CD4-positive, alpha-beta memory T cell (primary cell): Measurements from ENCODE around the gene DIP2C. TPM values are rescaled to one million over a fixed set of nuclear protein-coding genes. Genes with fewer than 3 reads are reported as not detected.
A peak's percentile ranks its signal among the peaks of the same experiment; 100 is the strongest.

ENCODE experiments used
- CTCF ChIA-PET: fragments of 350-600 bp; sonication (Branson Sonifier 250); formaldehyde crosslinking; loops from one replicate; lab custom pipeline; 2021; ENCODE audit warnings: inconsistent platforms; ENCODE audit not compliant: partially characterized antibody; lab: Charles Lee
- POLR2A ChIA-PET: fragments of 350-600 bp; sonication (Branson Sonifier 250); formaldehyde crosslinking; loops from one replicate; lab custom pipeline; 2021; ENCODE audit not compliant: partially characterized antibody; lab: Charles Lee
- DNase-seq, 5 donors: peaks; one replicate each; pipeline versions ENCODE4 v3.0.0 to v3.0.0-alpha.2; 2020 to 2022; ENCODE audit warnings: mixed read lengths in 1 of 5
- H3K27ac ChIP-seq: one replicate; pipeline ENCODE4 v1.7.0; 2013; ENCODE audit warnings: low read depth, low read length
- H3K27me3 ChIP-seq: 2 replicates; pipeline ENCODE4 v1.7.0; 2013; ENCODE audit warnings: mild to moderate bottlenecking, low read length, moderate library complexity; ENCODE audit not compliant: insufficient read depth
- H3K36me3 ChIP-seq: 2 replicates; pipeline ENCODE4 v1.7.0; 2013; ENCODE audit warnings: mild to moderate bottlenecking, low read length, moderate library complexity; ENCODE audit not compliant: insufficient read depth
- H3K4me1 ChIP-seq: 2 replicates; pipeline ENCODE4 v1.7.0; 2013; ENCODE audit warnings: mild to moderate bottlenecking, low read length, moderate library complexity; ENCODE audit not compliant: insufficient read depth
- H3K4me3 ChIP-seq, 2 donors: one replicate each; pipeline ENCODE4 v1.7.0; 2013; ENCODE audit warnings: low read length in 2 of 2, mild to moderate bottlenecking in 1 of 2
- H3K9me3 ChIP-seq, 2 donors: one replicate each; pipeline ENCODE4 v1.7.0; 2013; ENCODE audit warnings: low read length in 2 of 2, control low read depth in 1 of 2; ENCODE audit not compliant: control insufficient read depth in 1 of 2
- H3K27ac Mint-ChIP-seq, 7 donors: one replicate each; pipeline ENCODE4 v1.8.0; 2020 to 2021; ENCODE audit warnings: mixed read lengths in 7 of 7, mild to moderate bottlenecking in 6 of 7, inconsistent platforms in 3 of 7, moderate library complexity in 3 of 7
- H3K27me3 Mint-ChIP-seq, 2 donors: one replicate each; pipeline ENCODE4 v1.8.0; 2020 to 2021; ENCODE audit warnings: mixed read lengths in 2 of 2
- H3K36me3 Mint-ChIP-seq, 2 donors: one replicate each; pipeline ENCODE4 v1.8.0; 2020 to 2021; ENCODE audit warnings: mixed read lengths in 2 of 2, inconsistent platforms in 1 of 2, mild to moderate bottlenecking in 1 of 2
- H3K4me1 Mint-ChIP-seq, 4 donors: one replicate each; pipeline ENCODE4 v1.8.0; 2020 to 2021; ENCODE audit warnings: mixed read lengths in 4 of 4, mild to moderate bottlenecking in 1 of 4
- H3K4me3 Mint-ChIP-seq, 8 donors: one replicate each; pipeline ENCODE4 v1.8.0; 2020 to 2021; ENCODE audit warnings: mixed read lengths in 8 of 8, mild to moderate bottlenecking in 7 of 8, moderate library complexity in 6 of 8, inconsistent platforms in 3 of 8
- H3K9me3 Mint-ChIP-seq, 8 donors: one replicate each; pipeline ENCODE4 v1.8.0; 2020 to 2021; ENCODE audit warnings: mixed read lengths in 8 of 8, mild to moderate bottlenecking in 5 of 8, inconsistent platforms in 3 of 8, moderate library complexity in 1 of 8
- intact Hi-C: fragments of 100-400 bp; cut with micrococcal nuclease; formaldehyde crosslinking; loops from one replicate; pipeline ENCODE4 v1.15.1; 2023
- polyA plus RNA-seq, 2 donors: library from polyadenylated mRNA; unstranded; fragments of 300-500 nt; fragmentation: Illumina TruSeq; gene quantifications; one replicate each; pipeline ENCODE4 v1.2.3, GENCODE V29; 2021
- total RNA-seq, 2 experiments: library from RNA; stranded (reverse); gene quantifications; one replicate each; pipeline ENCODE4 v1.2.3, GENCODE V29; 2021

Gene DIP2C
- total and polyA plus RNA-seq, 4 experiments from 2014 or later: 1.1 to 6.0 (median 3.9) TPM

DNA sequence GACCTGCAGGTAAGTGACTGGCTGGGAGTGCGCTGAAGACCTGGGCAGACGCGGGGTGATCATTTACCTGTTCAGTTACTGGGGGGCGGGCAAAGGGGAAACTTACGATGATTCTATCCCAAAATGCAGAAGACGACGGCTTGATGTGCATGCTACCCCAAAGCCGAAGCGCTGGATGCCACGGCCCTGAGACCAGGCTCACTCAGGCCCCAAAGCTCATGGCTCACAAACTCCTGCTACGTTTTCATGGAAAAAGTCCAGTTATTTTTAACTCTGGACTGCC lies 200.6 kb downstream of the DIP2C start:
- CTCF ChIA-PET: no interaction called here
- Mint-ChIP-seq H3K4me3 (no peak overlapping the region), H3K4me1 (peaks cover 6 to 17% (median 12%) of the 10 kb centered on the region in 4 donors), H3K9me3 (no peaks in the 10 kb centered on the region), H3K36me3 (peaks cover 0 to 6% of the 10 kb centered on the region in 2 donors), H3K27ac (no peak overlapping the region), H3K27me3 (peaks cover 4 to 7% of the 10 kb centered on the region in 2 donors)
- Histone ChIP-seq H3K9me3 (no peaks in the 10 kb centered on the region), H3K27ac (no peak overlapping the region), H3K4me1 (no peaks in the 10 kb centered on the region), H3K4me3 (no peak overlapping the region), H3K36me3 (no peaks in the 10 kb centered on the region), H3K27me3 (peaks cover 3% of the 10 kb centered on the region)
- intact Hi-C loops: no loop called here
- POLR2A ChIA-PET: no interaction called here
- no peak for DNase-seq

DNA sequence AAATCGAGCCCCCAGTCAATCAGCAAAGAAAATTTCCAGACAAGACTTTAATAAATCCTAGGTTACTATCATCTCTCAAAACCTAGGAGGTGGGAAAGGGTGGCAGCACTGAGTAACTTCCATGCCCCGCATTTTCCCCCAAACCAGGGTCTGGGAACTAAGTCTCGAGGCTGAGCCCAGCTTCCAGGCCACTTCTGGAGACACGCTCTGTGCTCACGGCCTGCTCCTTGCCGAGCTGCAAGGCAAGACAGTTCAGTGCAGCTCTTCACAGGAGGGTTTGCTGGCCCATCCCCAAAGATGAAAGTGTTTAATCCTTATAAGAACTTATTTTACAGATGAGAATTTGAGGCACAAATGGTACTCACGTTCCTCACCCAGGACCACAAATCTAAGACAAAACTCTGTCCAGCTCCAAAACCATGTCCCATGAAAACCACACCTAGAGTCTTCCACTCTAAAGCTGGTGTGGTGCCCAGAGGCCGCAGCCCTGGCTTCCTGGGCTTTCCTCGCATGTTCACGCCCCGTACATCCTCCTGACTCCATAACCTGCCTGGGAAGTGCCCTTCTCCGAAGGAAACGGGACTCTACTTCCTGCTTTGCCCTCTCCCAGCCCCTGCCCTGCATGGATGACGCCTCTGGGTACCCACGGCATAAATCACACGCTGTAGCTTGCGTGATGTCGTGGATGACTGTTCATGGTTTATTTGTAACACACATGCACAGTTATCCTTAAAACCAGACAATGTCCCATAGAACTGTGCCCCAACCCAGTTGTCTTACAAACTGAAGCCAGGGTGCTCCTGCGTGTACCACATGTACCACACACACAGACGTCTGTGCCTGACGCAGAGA lies 201.2 kb downstream of the DIP2C start:
- ChIA-PET CTCF (no interaction called here), POLR2A (no interaction called here)
- H3K27ac Mint-ChIP-seq: no peak overlapping the region
- H3K4me3 Mint-ChIP-seq: no peak overlapping the region
- H3K4me1 ChIP-seq: no peaks in the 10 kb centered on the region
- H3K36me3 Mint-ChIP-seq: peaks cover 0 to 6% of the 10 kb centered on the region in 2 donors
- peaks cover 6 to 19% (median 14%) of the 10 kb centered on the region in 4 donors for H3K4me1 Mint-ChIP-seq
- no peak for DNase-seq
- no peaks in the 10 kb centered on the region for H3K36me3 ChIP-seq
- no peaks in the 10 kb centered on the region for H3K9me3 ChIP-seq
- peaks cover 4 to 7% of the 10 kb centered on the region in 2 donors for H3K27me3 Mint-ChIP-seq
- intact Hi-C loops: no loop called here
- H3K9me3 Mint-ChIP-seq: no peaks in the 10 kb centered on the region
- H3K27me3 ChIP-seq: peaks cover 3% of the 10 kb centered on the region
- H3K27ac ChIP-seq: no peak overlapping the region
- no peak overlapping the region for H3K4me3 ChIP-seq

DNA sequence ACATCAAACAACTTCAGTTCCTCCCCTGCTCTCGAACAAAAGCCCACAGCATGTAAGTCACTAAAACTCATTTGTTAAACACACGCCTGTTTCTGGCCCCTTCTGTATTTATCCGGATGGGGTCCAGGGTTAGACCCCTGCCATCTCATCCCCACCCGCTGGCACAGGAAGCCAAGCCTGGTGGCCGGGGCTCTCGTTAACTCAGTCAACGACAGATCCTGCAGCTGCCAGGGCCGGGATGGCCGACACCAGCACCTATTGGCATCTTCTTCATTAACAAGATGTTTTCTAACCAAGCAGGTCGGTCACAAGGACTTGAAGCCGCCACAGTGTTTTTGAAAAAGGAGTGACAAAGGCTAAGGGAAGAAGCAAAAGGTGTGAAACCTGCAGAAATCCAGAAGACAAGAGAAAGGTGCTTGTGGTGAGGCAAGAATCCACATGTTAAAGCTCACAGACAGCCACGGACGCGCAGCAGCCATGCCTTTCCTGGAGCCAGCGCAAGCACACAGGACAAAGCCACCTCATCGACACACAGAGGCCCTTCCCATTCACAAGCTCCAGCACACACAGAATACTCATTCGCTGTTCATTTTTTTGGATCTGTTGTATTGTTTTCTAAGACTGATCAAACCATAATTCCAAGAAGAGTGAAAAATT lies 202.7 kb downstream of the DIP2C start:
- Mint-ChIP-seq H3K9me3 (no peaks in the 10 kb centered on the region), H3K27me3 (peaks cover 2 to 4% of the 10 kb centered on the region in 2 donors), H3K4me1 (peaks cover 6 to 25% (median 19%) of the 10 kb centered on the region in 4 donors), H3K4me3 (peak overlapping the region in 4 of 8 donors; percentile 21 to 94 (median 46)), H3K27ac (peak overlapping the region in 5 of 7 donors; percentile 41 to 71 (median 48)), H3K36me3 (peaks cover 0 to 6% of the 10 kb centered on the region in 2 donors)
- H3K9me3 ChIP-seq: no peaks in the 10 kb centered on the region
- H3K4me3 ChIP-seq: no peak overlapping the region
- no peak for DNase-seq
- no peaks in the 10 kb centered on the region for H3K4me1 ChIP-seq
- POLR2A ChIA-PET: interaction anchor here (2.8 kb wide), 1 partner anchor 36 kb away, joined by 10 read pairs; no protein-coding TSS in a partner anchor
- H3K27me3 ChIP-seq: no peaks in the 10 kb centered on the region
- CTCF ChIA-PET: no interaction called here
- intact Hi-C loops: no loop called here
- no peak overlapping the region for H3K27ac ChIP-seq
- H3K36me3 ChIP-seq: no peaks in the 10 kb centered on the region

DNA sequence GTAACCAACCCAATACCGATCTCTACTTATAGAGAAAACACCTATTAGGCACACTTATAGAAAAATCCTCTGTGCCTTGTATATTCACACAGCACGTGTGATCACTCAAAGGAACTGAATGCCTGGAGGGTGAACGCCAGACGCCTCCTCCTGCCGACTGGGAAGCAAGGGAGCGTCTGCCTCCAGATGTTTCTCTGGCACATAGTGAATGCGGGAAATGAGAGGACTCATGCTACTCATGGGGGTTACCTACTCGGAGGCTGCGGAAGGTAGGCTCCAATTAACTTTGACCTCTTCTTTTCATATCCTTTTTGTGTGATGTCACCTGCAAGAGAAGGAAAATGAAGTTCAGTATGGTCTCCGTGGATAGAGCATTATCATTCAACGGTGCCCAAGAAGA lies 203.3 kb downstream of the DIP2C start:
- H3K9me3 ChIP-seq: no peaks in the 10 kb centered on the region
- POLR2A ChIA-PET: interaction anchor here (2.8 kb wide), 1 partner anchor 35 kb away, joined by 10 read pairs; no protein-coding TSS in a partner anchor
- H3K4me3 Mint-ChIP-seq: peak overlapping the region in 4 of 8 donors; percentile 50 to 94 (median 78)
- H3K4me1 Mint-ChIP-seq: peaks cover 6 to 30% (median 19%) of the 10 kb centered on the region in 4 donors
- H3K36me3 ChIP-seq: no peaks in the 10 kb centered on the region
- peaks cover 0 to 6% of the 10 kb centered on the region in 2 donors for H3K36me3 Mint-ChIP-seq
- H3K27ac Mint-ChIP-seq: peak overlapping the region in 4 of 7 donors; percentile 64 to 97 (median 88)
- CTCF ChIA-PET: interaction anchor here (1.1 kb wide), 1 partner anchor 27 kb away, joined by 4 read pairs; no protein-coding TSS in a partner anchor
- no peak overlapping the region for H3K27ac ChIP-seq
- no peak for DNase-seq
- H3K27me3 Mint-ChIP-seq: peaks cover 2 to 4% of the 10 kb centered on the region in 2 donors
- H3K27me3 ChIP-seq: no peaks in the 10 kb centered on the region
- H3K4me1 ChIP-seq: no peaks in the 10 kb centered on the region
- intact Hi-C loops: no loop called here
- H3K4me3 ChIP-seq: no peak overlapping the region
- no peaks in the 10 kb centered on the region for H3K9me3 Mint-ChIP-seq

DNA sequence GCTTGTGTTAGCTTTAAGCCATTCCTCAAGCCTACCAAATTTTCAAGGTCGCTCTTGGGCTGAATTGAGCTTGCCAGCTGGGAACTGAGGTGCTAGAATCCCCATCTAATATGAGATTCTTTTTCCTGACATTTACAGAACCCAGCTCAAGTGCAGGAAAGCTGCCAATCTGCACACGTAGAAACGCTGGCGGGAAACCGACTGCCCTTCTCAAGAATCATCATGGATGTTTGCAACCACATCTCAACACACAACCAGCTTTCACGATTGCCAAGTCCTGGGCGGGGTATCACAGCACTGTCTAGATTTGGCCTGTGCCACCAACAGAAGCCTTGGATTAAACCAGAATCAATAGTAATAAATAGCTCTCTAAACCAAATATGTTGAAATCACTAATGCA lies 203.7 kb downstream of the DIP2C start:
- no peak for DNase-seq
- Mint-ChIP-seq H3K9me3 (no peaks in the 10 kb centered on the region), H3K4me3 (peak overlapping the region; percentile 51 to 94 (median 87)), H3K27me3 (peaks cover 2 to 4% of the 10 kb centered on the region in 2 donors), H3K36me3 (peaks cover 0 to 6% of the 10 kb centered on the region in 2 donors), H3K4me1 (peaks cover 6 to 30% (median 19%) of the 10 kb centered on the region in 4 donors), H3K27ac (peak overlapping the region; percentile 51 to 98 (median 83))
- H3K27me3 ChIP-seq: no peaks in the 10 kb centered on the region
- no peaks in the 10 kb centered on the region for H3K9me3 ChIP-seq
- intact Hi-C loops: no loop called here
- no peaks in the 10 kb centered on the region for H3K4me1 ChIP-seq
- ChIA-PET POLR2A (interaction anchor here (2.8 kb wide), 1 partner anchor 35 kb away, joined by 10 read pairs; no protein-coding TSS in a partner anchor), CTCF (interaction anchor here (1.1 kb wide), 1 partner anchor 27 kb away, joined by 4 read pairs; no protein-coding TSS in a partner anchor)
- no peaks in the 10 kb centered on the region for H3K36me3 ChIP-seq
- peak overlapping the region; percentile 72 for H3K27ac ChIP-seq
- peak overlapping the region in 1 of 2 donors; percentile 40 for H3K4me3 ChIP-seq

DNA sequence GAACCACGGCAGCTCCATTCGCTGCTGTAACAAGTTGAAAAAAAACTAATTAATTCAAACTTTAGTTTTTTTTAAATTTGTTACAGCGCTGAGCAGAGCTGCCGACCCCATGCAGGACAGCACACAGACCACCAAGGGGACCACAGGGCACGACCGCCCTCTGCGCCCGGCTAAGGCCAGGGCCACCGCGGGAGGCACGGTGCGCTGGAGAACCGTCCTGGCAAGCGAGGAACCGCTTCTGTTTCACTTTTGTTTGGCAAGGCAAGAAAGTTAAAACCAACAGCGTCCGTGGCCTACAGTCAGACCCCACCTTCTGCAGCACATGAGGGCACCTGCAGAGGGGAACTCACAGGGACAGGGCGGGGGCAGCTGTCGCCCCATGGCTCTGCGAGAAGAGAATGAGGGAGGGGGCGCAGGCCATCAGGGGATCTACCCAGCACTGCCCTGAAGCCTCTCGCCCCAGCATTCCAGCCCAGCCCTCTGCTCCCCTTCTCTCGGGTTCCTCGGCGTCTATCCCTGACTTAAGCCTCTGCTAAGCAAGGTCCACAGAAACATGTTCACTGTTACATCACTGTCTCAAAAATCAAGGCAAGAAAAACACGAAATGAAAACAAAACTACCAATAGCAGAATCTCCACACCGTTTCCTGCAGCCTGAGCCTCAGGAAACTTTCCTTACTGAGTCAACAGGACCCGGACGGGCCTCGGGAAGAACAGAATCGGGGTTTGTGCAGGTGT lies 204.4 kb downstream of the DIP2C start:
- H3K4me1 Mint-ChIP-seq: peaks cover 6 to 30% (median 19%) of the 10 kb centered on the region in 4 donors
- Histone ChIP-seq H3K36me3 (no peaks in the 10 kb centered on the region), H3K4me3 (peak overlapping the region in 1 of 2 donors; percentile 40), H3K27me3 (no peaks in the 10 kb centered on the region), H3K27ac (peak overlapping the region; percentile 72), H3K9me3 (no peaks in the 10 kb centered on the region), H3K4me1 (no peaks in the 10 kb centered on the region)
- intact Hi-C loops: loop anchor here (1.0 kb wide), 1 partner anchor 15 kb away; no protein-coding TSS in a partner anchor
- peaks cover 2 to 3% of the 10 kb centered on the region in 2 donors for H3K27me3 Mint-ChIP-seq
- DNase-seq: peak in 4 of 5 donors; percentile 22 to 50 (median 36)
- POLR2A ChIA-PET: interaction anchor here (2.8 kb wide), 1 partner anchor 34 kb away, joined by 10 read pairs; no protein-coding TSS in a partner anchor
- no peaks in the 10 kb centered on the region for H3K9me3 Mint-ChIP-seq
- H3K36me3 Mint-ChIP-seq: peaks cover 0 to 6% of the 10 kb centered on the region in 2 donors
- peak overlapping the region; percentile 92 to 98 (median 94) for H3K27ac Mint-ChIP-seq
- CTCF ChIA-PET: interaction anchor here (1.1 kb wide), 1 partner anchor 28 kb away, joined by 4 read pairs; no protein-coding TSS in a partner anchor
- peak overlapping the region; percentile 80 to 94 (median 90) for H3K4me3 Mint-ChIP-seq
